HAP-1 (cell line): ENCODE measurements around the gene CTSC.
"Not testable (repeated sequence)": the region's sequence is repeated elsewhere in the genome, so short reads cannot be mapped to it uniquely, and the experiment has no call there.

ENCODE experiments used
- DNase-seq, 2 experiments: peaks; one replicate each; pipeline ENCODE4 v3.0.0-alpha.2; 2016 to 2020; ENCODE audit warnings: low spot score in 2 of 2
- H3K27me3 ChIP-seq: fragments of 250-450 bp; sonication (Bioruptor Pico); 2 replicates; pipeline ENCODE4 v1.5.1; 2020; ENCODE audit warnings: low read depth, mild to moderate bottlenecking, moderate library complexity
- H3K36me3 ChIP-seq: fragments of 250-450 bp; sonication (Bioruptor Pico); replicated peaks from 2 replicates; pipeline ENCODE4 v1.5.1; 2020; ENCODE audit warnings: mild to moderate bottlenecking
- H3K4me1 ChIP-seq: fragments of 250-450 bp; sonication (Bioruptor Pico); 2 replicates; pipeline ENCODE4 v1.5.1; 2020; ENCODE audit warnings: mild to moderate bottlenecking
- H3K4me3 ChIP-seq: fragments of 250-450 bp; sonication (Bioruptor Pico); 2 replicates; pipeline ENCODE4 v1.5.1; 2020; ENCODE audit warnings: mild to moderate bottlenecking, moderate library complexity
- H3K9me3 ChIP-seq: fragments of 250-450 bp; sonication (Bioruptor Pico); 2 replicates; pipeline ENCODE4 v1.5.1; 2020; ENCODE audit warnings: mild to moderate bottlenecking, moderate library complexity
- in situ Hi-C: fragments of 300-500 bp; cut with MboI; formaldehyde crosslinking; loops from 3 replicates; pipeline ENCODE4 v1.14.3; 2020; ENCODE audit warnings: low sequenced_read_pairs, inconsistent platforms, mixed read lengths

Gene CTSC

GRCh38 chr11:88322881-88323280 lies 14.7 kb downstream of the CTSC start:
- H3K27me3 ChIP-seq, DNase-seq, in situ Hi-C loops, H3K4me1 ChIP-seq, H3K9me3 ChIP-seq, H3K4me3 ChIP-seq, H3K36me3 ChIP-seq: not testable (repeated sequence)

GRCh38 chr11:88321412-88321811 lies 16.1 kb downstream of the CTSC start:
- H3K4me3 ChIP-seq, H3K4me1 ChIP-seq, H3K9me3 ChIP-seq, in situ Hi-C loops, H3K36me3 ChIP-seq, DNase-seq, H3K27me3 ChIP-seq: not testable (repeated sequence)

- Histone ChIP-seq H3K27me3 (no peaks in the 10 kb centered on the region), H3K9me3 (no peaks in the 10 kb centered on the region), H3K4me3 (no peak overlapping the region), H3K4me1 (no peaks in the 10 kb centered on the region), H3K36me3 (peaks cover 4% of the 10 kb centered on the region)
- DNase-seq = no peak
- in situ Hi-C loops = no loop called here
Observed at GRCh38 chr11:88320149-88320559, 17.4 kb downstream of the CTSC start.

GRCh38 chr11:88318017-88318416 lies 19.5 kb downstream of the CTSC start:
- H3K9me3 ChIP-seq = no peaks in the 10 kb centered on the region
- H3K36me3 ChIP-seq = peaks cover 4% of the 10 kb centered on the region
- in situ Hi-C loops = no loop called here
- DNase-seq = peak in 1 of 2 experiments; percentile 20
- no peaks in the 10 kb centered on the region for H3K4me1 ChIP-seq
- no peaks in the 10 kb centered on the region for H3K27me3 ChIP-seq
- H3K4me3 ChIP-seq = no peak overlapping the region

GRCh38 chr11:88317536-88317935 lies 20.0 kb downstream of the CTSC start:
- in situ Hi-C loops = no loop called here
- no peaks in the 10 kb centered on the region for H3K9me3 ChIP-seq
- no peaks in the 10 kb centered on the region for H3K27me3 ChIP-seq
- H3K36me3 ChIP-seq = peaks cover 4% of the 10 kb centered on the region
- no peak for DNase-seq
- no peaks in the 10 kb centered on the region for H3K4me1 ChIP-seq
- no peak overlapping the region for H3K4me3 ChIP-seq

- DNase-seq = no peak
- in situ Hi-C loops = no loop called here
- no peaks in the 10 kb centered on the region for H3K4me1 ChIP-seq
- H3K27me3 ChIP-seq = no peaks in the 10 kb centered on the region
- H3K4me3 ChIP-seq = no peak overlapping the region
- no peaks in the 10 kb centered on the region for H3K9me3 ChIP-seq
- H3K36me3 ChIP-seq = no peaks in the 10 kb centered on the region
Observed at GRCh38 chr11:88315981-88316441, 21.5 kb downstream of the CTSC start.

GRCh38 chr11:88315015-88315414 lies 22.5 kb downstream of the CTSC start:
- Histone ChIP-seq H3K36me3 (no peaks in the 10 kb centered on the region), H3K27me3 (no peaks in the 10 kb centered on the region), H3K9me3 (no peaks in the 10 kb centered on the region), H3K4me1 (no peaks in the 10 kb centered on the region), H3K4me3 (no peak overlapping the region)
- in situ Hi-C loops = no loop called here
- no peak for DNase-seq

- no peak overlapping the region for H3K4me3 ChIP-seq
- H3K4me1 ChIP-seq = no peaks in the 10 kb centered on the region
- no peaks in the 10 kb centered on the region for H3K9me3 ChIP-seq
- in situ Hi-C loops = no loop called here
- H3K27me3 ChIP-seq = no peaks in the 10 kb centered on the region
- no peak for DNase-seq
- H3K36me3 ChIP-seq = no peaks in the 10 kb centered on the region
Observed at GRCh38 chr11:88313441-88313840, 24.1 kb downstream of the CTSC start.

- no peak for DNase-seq
- Histone ChIP-seq H3K4me3 (no peak overlapping the region), H3K27me3 (no peaks in the 10 kb centered on the region), H3K4me1 (peaks cover 6% of the 10 kb centered on the region; the same call in 1 of the 2 replicates), H3K36me3 (no peaks in the 10 kb centered on the region), H3K9me3 (no peaks in the 10 kb centered on the region)
- in situ Hi-C loops = no loop called here
Observed at GRCh38 chr11:88312628-88313027, 24.9 kb downstream of the CTSC start.

GRCh38 chr11:88310246-88310645 lies 27.3 kb downstream of the CTSC start:
- DNase-seq = no peak
- in situ Hi-C loops = no loop called here

GRCh38 chr11:88308576-88308975 lies 29.0 kb downstream of the CTSC start:
- peaks cover 6% of the 10 kb centered on the region; the same call in 1 of the 2 replicates for H3K4me1 ChIP-seq
- in situ Hi-C loops = no loop called here
- H3K27me3 ChIP-seq = no peaks in the 10 kb centered on the region
- no peaks in the 10 kb centered on the region; the same call in 1 of the 2 replicates for H3K36me3 ChIP-seq
- no peak for DNase-seq
- H3K4me3 ChIP-seq = no peak overlapping the region
- no peaks in the 10 kb centered on the region for H3K9me3 ChIP-seq

More at GRCh38 chr11:88310246-88310645, 27.3 kb downstream of the CTSC start:
- no peaks in the 10 kb centered on the region; the same call in 1 of the 2 replicates for H3K36me3 ChIP-seq
- no peaks in the 10 kb centered on the region for H3K9me3 ChIP-seq
- no peak overlapping the region for H3K4me3 ChIP-seq
- H3K27me3 ChIP-seq = no peaks in the 10 kb centered on the region
- peaks cover 6% of the 10 kb centered on the region; the same call in 1 of the 2 replicates for H3K4me1 ChIP-seq

- Histone ChIP-seq H3K36me3 (no peaks in the 10 kb centered on the region; the same call in 1 of the 2 replicates), H3K9me3 (no peaks in the 10 kb centered on the region), H3K4me3 (no peak overlapping the region), H3K4me1 (peaks cover 6% of the 10 kb centered on the region; the same call in 1 of the 2 replicates), H3K27me3 (no peaks in the 10 kb centered on the region)
- in situ Hi-C loops = no loop called here
- DNase-seq = peak; percentile 23 to 40
Observed at GRCh38 chr11:88307749-88308425, 29.6 kb downstream of the CTSC start.

- in situ Hi-C loops = no loop called here
- no peaks in the 10 kb centered on the region for H3K27me3 ChIP-seq
- H3K4me3 ChIP-seq = no peak overlapping the region
- H3K4me1 ChIP-seq = peaks cover 6% of the 10 kb centered on the region; the same call in 1 of the 2 replicates
- no peaks in the 10 kb centered on the region; the same call in 1 of the 2 replicates for H3K36me3 ChIP-seq
- DNase-seq = no peak
- H3K9me3 ChIP-seq = no peaks in the 10 kb centered on the region
Observed at GRCh38 chr11:88306785-88307184, 30.8 kb downstream of the CTSC start.

GRCh38 chr11:88305430-88305829 lies 32.1 kb downstream of the CTSC start:
- no peaks in the 10 kb centered on the region for H3K27me3 ChIP-seq
- no peaks in the 10 kb centered on the region; the same call in none of the 2 replicates for H3K36me3 ChIP-seq
- H3K9me3 ChIP-seq = no peaks in the 10 kb centered on the region
- DNase-seq = no peak
- no peak overlapping the region for H3K4me3 ChIP-seq
- H3K4me1 ChIP-seq = peaks cover 6% of the 10 kb centered on the region; the same call in 1 of the 2 replicates
- in situ Hi-C loops = no loop called here
